Left lung (tissue), 10 donors: ENCODE results near the gene KCNMB2. TPM values are rescaled to one million over a fixed set of nuclear protein-coding genes. Genes with fewer than 3 reads are reported as not detected.
A peak's percentile ranks its signal among the peaks of the same experiment; 100 is the strongest.

ENCODE experiments used
- ATAC-seq: fragments of 200-7000 bp; cut with Tn5 transposase; one replicate; pipeline ENCODE4 v1.9.1; 2020; ENCODE audit warnings: moderate library complexity
- DNase-seq, 4 donors: peaks; one replicate each; pipeline ENCODE4 v3.0.0-alpha.2; 2013 to 2020
- H3K27ac ChIP-seq, 2 donors: fragments of 200-600 bp; sonication (generic) in 1 of 2; one replicate each; pipeline versions ENCODE4 v1.5.0 to v1.8.0; 2020 to 2021
- H3K27me3 ChIP-seq, 2 donors: fragments of 200-600 bp; sonication (generic) in 1 of 2; one replicate each; pipeline versions ENCODE4 v1.5.0 to v1.8.0; 2020 to 2021
- H3K36me3 ChIP-seq, 2 donors: fragments of 200-600 bp; sonication (generic) in 1 of 2; one replicate each; pipeline versions ENCODE4 v1.5.0 to v1.8.0; 2020 to 2021
- H3K4me1 ChIP-seq, 2 donors: fragments of 200-600 bp; one replicate each; pipeline ENCODE4 v1.8.0; 2021
- H3K4me3 ChIP-seq, 2 donors: fragments of 200-600 bp; sonication (generic) in 1 of 2; one replicate each; pipeline versions ENCODE4 v1.5.0 to v1.8.0; 2020 to 2021; ENCODE audit warnings: mild to moderate bottlenecking in 1 of 2
- H3K9me3 ChIP-seq, 2 donors: fragments of 200-600 bp; sonication (generic) in 1 of 2; one replicate each; pipeline versions ENCODE4 v1.5.0 to v1.8.0; 2020 to 2021
- CTCF ChIP-seq, 2 donors: fragments of 200-600 bp; sonication (generic) in 1 of 2; IDR thresholded peaks; one replicate each; pipeline versions ENCODE4 v1.5.0 to v1.8.0; 2021; ENCODE audit warnings: antibody characterized with exemption in 2 of 2
- intact Hi-C, 2 donors: fragments of 100-400 bp; cut with DNase I; formaldehyde crosslinking; loops; one replicate each; pipeline versions ENCODE4 v1.11.2 to v1.14.2; 2022
- polyA plus RNA-seq, 6 donors: library from polyadenylated mRNA; unstranded; fragments of 120-200 nt; gene quantifications; one replicate each; pipeline ENCODE4 v1.2.1, GENCODE V29; 2013; ENCODE audit not compliant: insufficient read length in 6 of 6
- total RNA-seq, 2 donors: library from RNA; stranded (reverse); fragmentation: NEBNext Ultra II Directional; extraction: Animal tissue kit (Norgen Biotek cat#: 25700); gene quantifications; one replicate each; pipeline ENCODE4 v1.2.1, GENCODE V29; 2021
- donor health status: DM: no; HTN: yes; CAD: no.
- donor health status: DM: no; HTN: no; CAD: no.

KCNMB2 gene
- total and polyA plus RNA-seq, 8 donors = 0.45 to 16.9 (median 12.1) TPM

- DNase-seq (no peak), ATAC-seq (no peak)
- H3K27ac ChIP-seq = no peak overlapping the region
- no peaks in the 10 kb centered on the region for H3K27me3 ChIP-seq
- no peaks in the 10 kb centered on the region for H3K4me1 ChIP-seq
- H3K9me3 ChIP-seq = no peaks in the 10 kb centered on the region
- intact Hi-C loops = no loop called here
- H3K36me3 ChIP-seq = no peaks in the 10 kb centered on the region
- TF ChIP-seq CTCF (IDR thresholded peaks at IDR 0.05) = no peak
- H3K4me3 ChIP-seq = no peak overlapping the region
Measured at GRCh38 chr3:178526291-178526690, 9.9 kb upstream of the KCNMB2 start.

GRCh38 chr3:178527981-178528380, 8.3 kb upstream of the KCNMB2 start:
- Histone ChIP-seq H3K36me3 (no peaks in the 10 kb centered on the region), H3K27me3 (no peaks in the 10 kb centered on the region), H3K9me3 (no peaks in the 10 kb centered on the region), H3K27ac (no peak overlapping the region), H3K4me1 (no peaks in the 10 kb centered on the region), H3K4me3 (no peak overlapping the region)
- intact Hi-C loops = no loop called here
- TF ChIP-seq CTCF (IDR thresholded peaks at IDR 0.05) = no peak
- ATAC-seq (no peak), DNase-seq (no peak)

GRCh38 chr3:178529606-178530225, 6.5 kb upstream of the KCNMB2 start:
- intact Hi-C loops = no loop called here

GRCh38 chr3:178532476-178532875, 3.8 kb upstream of the KCNMB2 start:
- no peak overlapping the region for H3K27ac ChIP-seq
- no peaks in the 10 kb centered on the region for H3K4me1 ChIP-seq
- H3K4me3 ChIP-seq = no peak overlapping the region
- no peak for DNase-seq
- intact Hi-C loops = no loop called here
- no peaks in the 10 kb centered on the region for H3K36me3 ChIP-seq
- peaks cover 3 to 22% of the 10 kb centered on the region in 2 donors for H3K27me3 ChIP-seq
- TF ChIP-seq CTCF (IDR thresholded peaks at IDR 0.05) = no peak
- H3K9me3 ChIP-seq = no peaks in the 10 kb centered on the region
- ATAC-seq = no peak

More at GRCh38 chr3:178529606-178530225, 6.5 kb upstream of the KCNMB2 start:
- TF ChIP-seq CTCF (IDR thresholded peaks at IDR 0.05) = no peak
- DNase-seq (no peak), ATAC-seq (no peak)
- Histone ChIP-seq H3K4me3 (no peak overlapping the region), H3K27ac (no peak overlapping the region), H3K36me3 (no peaks in the 10 kb centered on the region), H3K4me1 (no peaks in the 10 kb centered on the region), H3K27me3 (peaks cover 0 to 5% of the 10 kb centered on the region in 2 donors), H3K9me3 (no peaks in the 10 kb centered on the region)

- intact Hi-C loops = no loop called here
Measured at GRCh38 chr3:178537122-178537705, 978 bp downstream of the KCNMB2 start.

More at GRCh38 chr3:178537122-178537705, 978 bp downstream of the KCNMB2 start:
- no peak overlapping the region for H3K27ac ChIP-seq
- no peaks in the 10 kb centered on the region for H3K4me1 ChIP-seq
- no peak for TF ChIP-seq CTCF (IDR thresholded peaks at IDR 0.05)
- no peaks in the 10 kb centered on the region for H3K9me3 ChIP-seq
- H3K27me3 ChIP-seq = peaks cover 3 to 31% of the 10 kb centered on the region in 2 donors
- H3K36me3 ChIP-seq = no peaks in the 10 kb centered on the region
- H3K4me3 ChIP-seq = peak overlapping the region in 1 of 2 donors; percentile 13
- ATAC-seq (no peak), DNase-seq (no peak)
